Activated B cell treated with CpG ODN at 0.5 μM for 24 hours (primary cell): Measurements from ENCODE around the gene NUAK2. TPM values are rescaled to one million over a fixed set of nuclear protein-coding genes. Genes with fewer than 3 reads are reported as not detected.
A peak's percentile ranks its signal among the peaks of the same experiment; 100 is the strongest.

ENCODE experiments used
- ATAC-seq: fragments of 200-7000 bp; cut with Tn5 transposase; one replicate; pipeline ENCODE4 v1.10.0; 2021; ENCODE audit warnings: low read depth, mild to moderate bottlenecking, moderate library complexity
- CTCF ChIA-PET: fragments of 350-600 bp; sonication (Branson Sonifier 250); formaldehyde crosslinking; loops from one replicate; lab custom pipeline; 2021; ENCODE audit warnings: antibody characterized with exemption; lab: Charles Lee
- POLR2A ChIA-PET: fragments of 350-600 bp; sonication (Branson Sonifier 250); formaldehyde crosslinking; loops from one replicate; lab custom pipeline; 2021; ENCODE audit warnings: antibody characterized with exemption; lab: Charles Lee
- DNase-seq: peaks from one replicate; pipeline ENCODE4 v3.0.0; 2022
- H3K27ac Mint-ChIP-seq: one replicate; pipeline ENCODE4 v1.8.0; 2020; ENCODE audit warnings: mixed read lengths
- H3K27me3 Mint-ChIP-seq: one replicate; pipeline ENCODE4 v1.8.0; 2021; ENCODE audit warnings: mixed read lengths
- H3K36me3 Mint-ChIP-seq: one replicate; pipeline ENCODE4 v1.8.0; 2021; ENCODE audit warnings: low read depth, mixed read lengths
- H3K4me1 Mint-ChIP-seq: one replicate; pipeline ENCODE4 v1.8.0; 2021; ENCODE audit warnings: mixed read lengths
- H3K4me3 Mint-ChIP-seq: one replicate; pipeline ENCODE4 v1.8.0; 2020; ENCODE audit warnings: mild to moderate bottlenecking, mixed read lengths
- H3K9me3 Mint-ChIP-seq: one replicate; pipeline ENCODE4 v1.8.0; 2020; ENCODE audit warnings: mixed read lengths
- intact Hi-C: fragments of 100-400 bp; cut with micrococcal nuclease; formaldehyde crosslinking; loops from one replicate; pipeline ENCODE4 v1.15.1; 2024
- total RNA-seq: library from RNA; stranded (reverse); gene quantifications from 2 replicates; pipeline ENCODE4 v1.2.3, GENCODE V29; 2022
- TF ChIP-seq, protein P1 (sequence below): fragments of 200-600 bp; IDR thresholded peaks from one replicate; pipeline ENCODE4 v1.8.0; 2022; ENCODE audit warnings: antibody characterized with exemption, mild to moderate bottlenecking

The NUAK2 gene
- total RNA-seq, 1 donor from 2014 or later = 26.2 TPM

GRCh38 chr1:205323794-205324193 is 2.2 kb upstream of the NUAK2 start:
- TF ChIP-seq, protein P1, sequence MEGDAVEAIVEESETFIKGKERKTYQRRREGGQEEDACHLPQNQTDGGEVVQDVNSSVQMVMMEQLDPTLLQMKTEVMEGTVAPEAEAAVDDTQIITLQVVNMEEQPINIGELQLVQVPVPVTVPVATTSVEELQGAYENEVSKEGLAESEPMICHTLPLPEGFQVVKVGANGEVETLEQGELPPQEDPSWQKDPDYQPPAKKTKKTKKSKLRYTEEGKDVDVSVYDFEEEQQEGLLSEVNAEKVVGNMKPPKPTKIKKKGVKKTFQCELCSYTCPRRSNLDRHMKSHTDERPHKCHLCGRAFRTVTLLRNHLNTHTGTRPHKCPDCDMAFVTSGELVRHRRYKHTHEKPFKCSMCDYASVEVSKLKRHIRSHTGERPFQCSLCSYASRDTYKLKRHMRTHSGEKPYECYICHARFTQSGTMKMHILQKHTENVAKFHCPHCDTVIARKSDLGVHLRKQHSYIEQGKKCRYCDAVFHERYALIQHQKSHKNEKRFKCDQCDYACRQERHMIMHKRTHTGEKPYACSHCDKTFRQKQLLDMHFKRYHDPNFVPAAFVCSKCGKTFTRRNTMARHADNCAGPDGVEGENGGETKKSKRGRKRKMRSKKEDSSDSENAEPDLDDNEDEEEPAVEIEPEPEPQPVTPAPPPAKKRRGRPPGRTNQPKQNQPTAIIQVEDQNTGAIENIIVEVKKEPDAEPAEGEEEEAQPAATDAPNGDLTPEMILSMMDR = no peak
- peak overlapping the region; percentile 35 for H3K27ac Mint-ChIP-seq
- no peak for ATAC-seq
- H3K9me3 Mint-ChIP-seq = no peaks in the 10 kb centered on the region
- POLR2A ChIA-PET = interaction anchor here (0.6 to 24.9 kb wide), 4 partner anchors 9 to 142 kb away, joined by 4 to 1622 read pairs (median 30); no protein-coding TSS in a partner anchor
- DNase-seq = no peak
- CTCF ChIA-PET = interaction anchor here (1.0 to 10.2 kb wide), 11 partner anchors 10 to 200 kb away, joined by 3 to 585 read pairs (median 26); no protein-coding TSS in a partner anchor
- no peak overlapping the region for H3K4me3 Mint-ChIP-seq
- H3K27me3 Mint-ChIP-seq = peaks cover 6% of the 10 kb centered on the region
- peaks cover 23% of the 10 kb centered on the region for H3K36me3 Mint-ChIP-seq
- peaks cover 53% of the 10 kb centered on the region for H3K4me1 Mint-ChIP-seq
- intact Hi-C loops = loop anchor here (2.0 to 5.0 kb wide), 2 partner anchors 13 to 96 kb away; partner anchors contain the start of gene TMCC2

GRCh38 chr1:205321959-205322283 is 376 bp upstream of the NUAK2 start:
- Mint-ChIP-seq H3K27me3 (peaks cover 2% of the 10 kb centered on the region), H3K4me3 (peak overlapping the region; percentile 97), H3K9me3 (no peaks in the 10 kb centered on the region), H3K27ac (peak overlapping the region; percentile 56), H3K4me1 (peaks cover 72% of the 10 kb centered on the region), H3K36me3 (peaks cover 34% of the 10 kb centered on the region)
- TF ChIP-seq, protein P1 = no peak
- no peak for ATAC-seq
- ChIA-PET POLR2A (interaction anchor here (0.5 to 24.9 kb wide), 8 partner anchors 7 to 869 kb away, joined by 3 to 1622 read pairs (median 4); partner anchors contain the start of gene RAB29), CTCF (interaction anchor here (1.2 to 10.2 kb wide), 6 partner anchors 8 to 48 kb away, joined by 3 to 585 read pairs (median 7); no protein-coding TSS in a partner anchor)
- intact Hi-C loops = loop anchor here (1.0 to 5.0 kb wide), 5 partner anchors 9 to 95 kb away; partner anchors contain the start of gene TMCC2
- DNase-seq = no peak

GRCh38 chr1:205319081-205320018 is 2.2 kb downstream of the NUAK2 start:
- no peak for ATAC-seq
- H3K27me3 Mint-ChIP-seq = no peaks in the 10 kb centered on the region
- TF ChIP-seq, protein P1 = no peak
- peaks cover 83% of the 10 kb centered on the region for H3K4me1 Mint-ChIP-seq
- H3K4me3 Mint-ChIP-seq = peak overlapping the region; percentile 97
- ChIA-PET CTCF (interaction anchor here (0.8 to 11.2 kb wide), 4 partner anchors 17 to 166 kb away, joined by 3 to 139 read pairs (median 37); no protein-coding TSS in a partner anchor), POLR2A (interaction anchor here (0.6 to 24.9 kb wide), 5 partner anchors 8 to 760 kb away, joined by 3 to 1622 read pairs (median 3); no protein-coding TSS in a partner anchor)
- no peak for DNase-seq
- peaks cover 40% of the 10 kb centered on the region for H3K36me3 Mint-ChIP-seq
- intact Hi-C loops = loop anchor here (2.0 to 10.0 kb wide), 6 partner anchors 35 to 1605 kb away; partner anchors contain the start of genes FCMR, MDM4, RBBP5 and RHEX
- no peaks in the 10 kb centered on the region for H3K9me3 Mint-ChIP-seq
- peak overlapping the region; percentile 98 for H3K27ac Mint-ChIP-seq

- Mint-ChIP-seq H3K4me1 (peaks cover 83% of the 10 kb centered on the region), H3K36me3 (peaks cover 45% of the 10 kb centered on the region), H3K9me3 (no peaks in the 10 kb centered on the region), H3K27me3 (no peaks in the 10 kb centered on the region), H3K4me3 (peak overlapping the region; percentile 97), H3K27ac (peak overlapping the region; percentile 98)
- DNase-seq = no peak
- intact Hi-C loops = loop anchor here (10.0 kb wide), 4 partner anchors 194 to 1606 kb away; partner anchors contain the start of genes FCMR, MDM4, RBBP5 and RHEX
- CTCF ChIA-PET = interaction anchor here (1.0 to 11.2 kb wide), 3 partner anchors 15 to 43 kb away, joined by 3 to 139 read pairs (median 70); no protein-coding TSS in a partner anchor
- ATAC-seq = no peak
- POLR2A ChIA-PET = interaction anchor here (1.2 to 24.9 kb wide), 2 partner anchors 8 to 31 kb away, joined by 7 to 1622 read pairs; no protein-coding TSS in a partner anchor
- TF ChIP-seq, protein P1 = no peak
Observed at GRCh38 chr1:205318231-205318991, 3.1 kb downstream of the NUAK2 start.
